Prostate gland (tissue), 2 donors: ENCODE results near the gene RIPOR3.
"Not testable (repeated sequence)": the region's sequence is repeated elsewhere in the genome, so short reads cannot be mapped to it uniquely, and the experiment has no call there.

Experiments used
- CTCF ChIP-seq, 4 experiments: fragments of 200-600 bp in 2 of 4; fragments of 450-650 bp in 2 of 4; sonication (generic) in 2 of 4; IDR thresholded peaks; 1 replicate in 3 of 4; 2 replicates in 1 of 4; pipeline ENCODE4 v1.5.1; 2016 to 2019; ENCODE audit warnings: antibody characterized with exemption in 4 of 4, mild to moderate bottlenecking in 2 of 4, moderate library complexity in 2 of 4
- POLR2AphosphoS5 ChIP-seq: sonication (generic); formaldehyde crosslinking; IDR thresholded peaks from one replicate; pipeline ENCODE4 v1.6.1; 2017; ENCODE audit warnings: antibody characterized with exemption

- not testable (repeated sequence) for TF ChIP-seq POLR2AphosphoS5; CTCF (IDR thresholded peaks at IDR 0.05)
Measured at GRCh38 chr20:50598768-50599167, 92.6 kb downstream of the RIPOR3 start.
